BJ (cell line): ENCODE results near the gene ARMC9. TPM values are rescaled to one million over a fixed set of nuclear protein-coding genes. Genes with fewer than 3 reads are reported as not detected.

ENCODE experiments used
- CTCF ChIA-PET: fragments of 350-600 bp; formaldehyde crosslinking; extraction: SDS; loops from one replicate; lab custom pipeline; 2021; ENCODE audit warnings: antibody characterized with exemption, inconsistent platforms; lab: Yijun Ruan, JAX
- POLR2A ChIA-PET: fragments of 300-600 bp; sonication (Branson Sonifier 250); formaldehyde crosslinking; extraction: SDS; loops from one replicate; lab custom pipeline; 2021; ENCODE audit warnings: antibody characterized with exemption; lab: Charles Lee
- DNase-seq: peaks from one replicate; pipeline ENCODE4 v3.0.0-alpha.2; 2011; ENCODE audit warnings: low read depth
- H3K27me3 ChIP-seq: 2 replicates; pipeline ENCODE4 v1.6.0; 2011; ENCODE audit warnings: low read length; ENCODE audit not compliant: control insufficient read depth, insufficient read depth
- H3K36me3 ChIP-seq: 2 replicates; pipeline ENCODE4 v1.5.1; 2011; ENCODE audit warnings: low read length; ENCODE audit not compliant: control insufficient read depth, insufficient read depth
- H3K4me3 ChIP-seq: 2 replicates; pipeline ENCODE4 v1.5.1; 2011; ENCODE audit warnings: low read depth, mild to moderate bottlenecking, control low read depth, low read length
- polyA plus RNA-seq: library from polyadenylated mRNA; depleted of rRNA; stranded (reverse); fragments of >200 nt; gene quantifications from 2 replicates; pipeline ENCODE4 v1.2.3, GENCODE V29; 2011
- TF ChIP-seq, protein P1 (sequence below): IDR thresholded peaks from 2 replicates; pipeline ENCODE4 v1.5.1; 2011; ENCODE audit warnings: low read depth, mild to moderate bottlenecking, control low read depth, inconsistent platforms, low read length, moderate library complexity; ENCODE audit not compliant: insufficient read depth

Gene ARMC9
- polyA plus RNA-seq, 1 experiment = 83.1 TPM

DNA sequence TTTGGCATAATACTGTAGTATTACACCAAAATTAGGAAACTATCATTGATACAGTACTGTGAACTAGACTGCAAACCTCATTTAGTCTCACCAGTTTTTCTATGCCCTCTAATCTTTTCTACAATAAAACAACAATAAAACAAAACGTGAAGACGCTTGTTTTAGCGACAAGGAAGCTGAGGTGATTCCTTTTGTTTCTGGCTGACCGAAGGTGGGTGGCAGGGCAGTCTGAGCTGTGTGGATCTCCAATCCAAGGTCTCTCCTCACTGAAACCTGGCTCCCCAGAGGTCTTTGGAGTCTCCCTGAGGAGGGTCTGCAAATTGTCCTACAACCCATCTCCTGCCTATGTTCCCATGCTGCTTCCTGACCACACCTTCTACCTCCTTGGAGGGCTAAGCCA lies 59.3 kb downstream of the ARMC9 start:
- POLR2A ChIA-PET = no interaction called here
- DNase-seq = no peak
- TF ChIP-seq, protein P1, sequence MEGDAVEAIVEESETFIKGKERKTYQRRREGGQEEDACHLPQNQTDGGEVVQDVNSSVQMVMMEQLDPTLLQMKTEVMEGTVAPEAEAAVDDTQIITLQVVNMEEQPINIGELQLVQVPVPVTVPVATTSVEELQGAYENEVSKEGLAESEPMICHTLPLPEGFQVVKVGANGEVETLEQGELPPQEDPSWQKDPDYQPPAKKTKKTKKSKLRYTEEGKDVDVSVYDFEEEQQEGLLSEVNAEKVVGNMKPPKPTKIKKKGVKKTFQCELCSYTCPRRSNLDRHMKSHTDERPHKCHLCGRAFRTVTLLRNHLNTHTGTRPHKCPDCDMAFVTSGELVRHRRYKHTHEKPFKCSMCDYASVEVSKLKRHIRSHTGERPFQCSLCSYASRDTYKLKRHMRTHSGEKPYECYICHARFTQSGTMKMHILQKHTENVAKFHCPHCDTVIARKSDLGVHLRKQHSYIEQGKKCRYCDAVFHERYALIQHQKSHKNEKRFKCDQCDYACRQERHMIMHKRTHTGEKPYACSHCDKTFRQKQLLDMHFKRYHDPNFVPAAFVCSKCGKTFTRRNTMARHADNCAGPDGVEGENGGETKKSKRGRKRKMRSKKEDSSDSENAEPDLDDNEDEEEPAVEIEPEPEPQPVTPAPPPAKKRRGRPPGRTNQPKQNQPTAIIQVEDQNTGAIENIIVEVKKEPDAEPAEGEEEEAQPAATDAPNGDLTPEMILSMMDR = no peak
- H3K27me3 ChIP-seq = no peaks in the 10 kb centered on the region
- H3K4me3 ChIP-seq = no peak overlapping the region
- CTCF ChIA-PET = no interaction called here
- peaks cover 25% of the 10 kb centered on the region for H3K36me3 ChIP-seq

- TF ChIP-seq, protein P1 = no peak
- ChIA-PET CTCF (no interaction called here), POLR2A (no interaction called here)
- Histone ChIP-seq H3K4me3 (no peak overlapping the region), H3K36me3 (peaks cover 26% of the 10 kb centered on the region), H3K27me3 (no peaks in the 10 kb centered on the region)
- DNase-seq = no peak
These were observed 60.3 kb downstream of the ARMC9 start for GRCh38 chr2:231258701-231259100.

GRCh38 chr2:231259104-231259503 lies 60.7 kb downstream of the ARMC9 start:
- no peak for DNase-seq
- no peaks in the 10 kb centered on the region for H3K27me3 ChIP-seq
- ChIA-PET POLR2A (no interaction called here), CTCF (no interaction called here)
- peaks cover 26% of the 10 kb centered on the region for H3K36me3 ChIP-seq
- H3K4me3 ChIP-seq = no peak overlapping the region
- TF ChIP-seq, protein P1 = no peak

DNA sequence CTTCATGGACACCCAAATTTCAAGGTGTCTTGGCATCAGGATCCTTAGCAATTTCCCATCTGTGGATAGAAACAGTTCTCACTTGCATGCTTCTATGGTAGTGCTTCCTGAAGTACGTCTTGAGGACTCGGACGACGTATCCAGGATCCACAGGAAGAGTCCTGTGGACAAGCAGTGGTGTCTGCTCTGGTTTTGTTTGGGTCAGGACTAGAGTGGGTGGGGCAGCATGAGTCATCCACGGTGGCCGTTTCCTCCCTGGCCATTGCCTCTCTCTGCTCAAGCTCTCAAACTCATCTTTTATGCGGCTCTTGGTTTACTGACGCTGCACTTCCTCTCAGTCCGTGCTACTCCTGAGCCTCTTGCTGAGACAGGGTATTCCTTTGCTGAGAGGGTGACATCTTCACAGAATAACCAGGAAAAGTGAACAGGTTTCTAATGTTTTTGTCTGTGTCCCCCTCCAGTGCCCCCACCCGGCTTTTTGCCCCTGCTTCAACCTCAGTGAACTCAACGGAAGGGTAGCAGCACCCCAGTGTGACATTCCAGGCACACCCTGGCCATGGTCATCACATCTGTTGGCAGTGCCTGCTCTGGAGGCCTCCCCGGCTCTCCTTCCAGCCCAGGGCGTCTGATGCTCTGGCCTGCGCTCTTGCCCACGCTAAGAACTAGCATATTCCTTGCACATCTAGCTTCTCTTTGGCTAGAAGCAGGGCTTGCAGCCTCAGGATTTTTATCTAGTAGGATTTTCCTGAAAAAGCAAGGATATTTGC lies 62.2 kb downstream of the ARMC9 start:
- CTCF ChIA-PET = interaction anchor here (1.2 to 1.8 kb wide), 2 partner anchors 14 to 191 kb away, joined by 3 to 4 read pairs; no protein-coding TSS in a partner anchor
- H3K27me3 ChIP-seq = no peaks in the 10 kb centered on the region
- POLR2A ChIA-PET = no interaction called here
- DNase-seq = no peak
- no peak overlapping the region for H3K4me3 ChIP-seq
- H3K36me3 ChIP-seq = peaks cover 26% of the 10 kb centered on the region
- TF ChIP-seq, protein P1 = no peak

DNA sequence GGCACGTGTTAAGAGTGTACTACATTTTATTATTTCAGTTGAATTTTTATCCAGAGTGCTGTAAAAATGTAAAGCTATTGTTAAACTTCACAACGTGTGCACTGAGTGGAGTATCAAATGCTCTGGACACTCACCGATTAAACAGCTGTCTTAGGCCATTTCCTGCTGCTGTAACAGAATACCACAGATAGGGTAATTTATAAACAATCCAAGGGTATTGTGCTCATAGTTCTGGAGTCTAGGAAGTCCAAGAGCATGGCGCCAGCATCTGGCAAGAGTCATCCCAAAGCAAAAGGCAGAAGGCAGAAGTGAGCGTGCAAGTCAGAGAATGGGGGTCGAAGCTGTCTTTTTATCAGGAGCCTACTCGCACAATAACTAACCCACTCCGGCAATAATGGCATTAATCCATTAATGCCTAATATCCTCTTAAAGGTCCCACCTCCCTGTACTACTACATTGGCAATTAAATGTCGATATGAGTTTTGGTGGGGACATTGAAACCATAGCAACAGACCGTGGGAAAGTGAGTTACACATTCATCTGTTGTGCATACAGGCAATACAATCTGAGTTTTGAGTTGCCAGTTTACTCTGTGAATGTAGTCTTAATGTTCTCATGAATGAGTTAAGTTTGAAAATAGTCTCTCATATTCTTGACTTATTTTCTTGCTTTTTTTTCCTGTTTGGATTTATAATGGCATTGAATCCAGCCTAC lies 64.8 kb downstream of the ARMC9 start:
- ChIA-PET POLR2A (no interaction called here), CTCF (interaction anchor here (0.6 kb wide), 1 partner anchor 141 kb away, joined by 3 read pairs; no protein-coding TSS in a partner anchor)
- Histone ChIP-seq H3K36me3 (peaks cover 25% of the 10 kb centered on the region), H3K4me3 (no peak overlapping the region), H3K27me3 (no peaks in the 10 kb centered on the region)
- TF ChIP-seq, protein P1 = no peak
- no peak for DNase-seq
